ENCODE results near the gene PARD6G. TPM values are rescaled to one million over a fixed set of nuclear protein-coding genes. Genes with fewer than 3 reads are reported as not detected.

PARD6G gene
- total RNA-seq, 1 donor from 2014 or later, result not detected

- ChIA-PET POLR2A (no interaction called here), CTCF (no interaction called here)
- no peak for ATAC-seq (ENCODE audit: low read depth)
- H3K4me1 Mint-ChIP-seq, result no peaks in the 10 kb centered on the region
- no peak overlapping the region for H3K27ac Mint-ChIP-seq
- no peak for DNase-seq
- intact Hi-C loops (cut with micrococcal nuclease), result no loop called here
- no peak overlapping the region for H3K4me3 Mint-ChIP-seq
- H3K27me3 Mint-ChIP-seq, result peaks cover 31% of the 10 kb centered on the region
- no peaks in the 10 kb centered on the region for H3K9me3 Mint-ChIP-seq
- H3K36me3 Mint-ChIP-seq (ENCODE audit: low read depth), result no peaks in the 10 kb centered on the region
- no peak for TF ChIP-seq CTCF (IDR thresholded peaks at IDR 0.05)
Measured at GRCh38 chr18:80200171-80200931, 47.0 kb downstream of the PARD6G start.

GRCh38 chr18:80198994-80199748, 48.1 kb downstream of the PARD6G start:
- intact Hi-C loops (cut with micrococcal nuclease), result no loop called here
- ChIA-PET CTCF (no interaction called here), POLR2A (no interaction called here)
- no peak for ATAC-seq (ENCODE audit: low read depth)
- no peaks in the 10 kb centered on the region for H3K36me3 Mint-ChIP-seq (ENCODE audit: low read depth)
- no peaks in the 10 kb centered on the region for H3K4me1 Mint-ChIP-seq
- H3K27ac Mint-ChIP-seq, result no peak overlapping the region
- H3K27me3 Mint-ChIP-seq, result peaks cover 35% of the 10 kb centered on the region
- H3K9me3 Mint-ChIP-seq, result no peaks in the 10 kb centered on the region
- H3K4me3 Mint-ChIP-seq, result no peak overlapping the region
- DNase-seq, result no peak
- no peak for TF ChIP-seq CTCF (IDR thresholded peaks at IDR 0.05)

- no peaks in the 10 kb centered on the region for H3K36me3 Mint-ChIP-seq (ENCODE audit: low read depth)
- POLR2A ChIA-PET, result no interaction called here
- ATAC-seq (ENCODE audit: low read depth) (no peak), DNase-seq (no peak)
- H3K27me3 Mint-ChIP-seq, result peaks cover 32% of the 10 kb centered on the region
- intact Hi-C loops (cut with micrococcal nuclease), result no loop called here
- CTCF ChIA-PET, result no interaction called here
- H3K4me3 Mint-ChIP-seq, result no peak overlapping the region
- no peak for TF ChIP-seq CTCF (IDR thresholded peaks at IDR 0.05)
- no peaks in the 10 kb centered on the region for H3K9me3 Mint-ChIP-seq
- H3K27ac Mint-ChIP-seq, result no peak overlapping the region
- H3K4me1 Mint-ChIP-seq, result no peaks in the 10 kb centered on the region
Measured at GRCh38 chr18:80198391-80198790, 48.9 kb downstream of the PARD6G start.

- POLR2A ChIA-PET, result no interaction called here
- DNase-seq, result no peak
- no peak overlapping the region for H3K4me3 Mint-ChIP-seq
- CTCF ChIA-PET, result no interaction called here
- intact Hi-C loops (cut with micrococcal nuclease), result no loop called here
- H3K4me1 Mint-ChIP-seq, result no peaks in the 10 kb centered on the region
- no peak for TF ChIP-seq CTCF (IDR thresholded peaks at IDR 0.05)
- ATAC-seq (ENCODE audit: low read depth), result no peak
- H3K27ac Mint-ChIP-seq, result no peak overlapping the region
- H3K27me3 Mint-ChIP-seq, result peaks cover 32% of the 10 kb centered on the region
- H3K9me3 Mint-ChIP-seq, result no peaks in the 10 kb centered on the region
- H3K36me3 Mint-ChIP-seq (ENCODE audit: low read depth), result no peaks in the 10 kb centered on the region
Measured at GRCh38 chr18:80197528-80197927, 49.8 kb downstream of the PARD6G start.

- CTCF ChIA-PET, result no interaction called here
Measured at GRCh38 chr18:80196528-80197320, 50.6 kb downstream of the PARD6G start.

More at GRCh38 chr18:80196528-80197320, 50.6 kb downstream of the PARD6G start:
- H3K27me3 Mint-ChIP-seq, result peaks cover 35% of the 10 kb centered on the region
- intact Hi-C loops (cut with micrococcal nuclease), result no loop called here
- POLR2A ChIA-PET, result no interaction called here
- no peak overlapping the region for H3K4me3 Mint-ChIP-seq
- H3K27ac Mint-ChIP-seq, result no peak overlapping the region
- ATAC-seq (ENCODE audit: low read depth) (no peak), DNase-seq (no peak)
- no peak for TF ChIP-seq CTCF (IDR thresholded peaks at IDR 0.05)
- H3K4me1 Mint-ChIP-seq, result no peaks in the 10 kb centered on the region
- no peaks in the 10 kb centered on the region for H3K9me3 Mint-ChIP-seq
- H3K36me3 Mint-ChIP-seq (ENCODE audit: low read depth), result no peaks in the 10 kb centered on the region
